HFFc6 (cell line): Measurements from ENCODE around the gene SETDB1. TPM values are rescaled to one million over a fixed set of nuclear protein-coding genes. Genes with fewer than 3 reads are reported as not detected.

ENCODE experiments used
- DNase-seq: peaks from one replicate; pipeline ENCODE4 v3.0.0-alpha.2; 2018
- H3K27ac Mint-ChIP-seq: 2 replicates; pipeline ENCODE4 v1.8.0; 2020; ENCODE audit warnings: mild to moderate bottlenecking, mixed read lengths
- H3K27me3 Mint-ChIP-seq: 2 replicates; pipeline ENCODE4 v1.8.0; 2021; ENCODE audit warnings: mild to moderate bottlenecking, moderate library complexity, mixed read lengths; ENCODE audit not compliant: insufficient read depth
- H3K36me3 Mint-ChIP-seq: 2 replicates; pipeline ENCODE4 v1.8.0; 2021; ENCODE audit warnings: low read depth, mixed read lengths
- H3K4me1 Mint-ChIP-seq: 2 replicates; pipeline ENCODE4 v1.8.0; 2020; ENCODE audit warnings: low read depth, mixed read lengths
- H3K4me3 Mint-ChIP-seq: 2 replicates; pipeline ENCODE4 v1.8.0; 2020; ENCODE audit warnings: mild to moderate bottlenecking, moderate library complexity, mixed read lengths
- H3K9me3 Mint-ChIP-seq: 2 replicates; pipeline ENCODE4 v1.8.0; 2020; ENCODE audit warnings: mild to moderate bottlenecking, mixed read lengths
- total RNA-seq, 6 experiments: library from RNA; stranded (reverse); fragmentation: NEBNext Ultra II Directional; extraction: Animal tissue kit (Norgen Biotek cat#: 25700); gene quantifications; 2 replicates in 1 of 6; 3 replicates in 5 of 6; pipeline ENCODE4 v1.2.3, GENCODE V29; 2021
- TF ChIP-seq, protein P1 (sequence below): fragments of 200-600 bp; sonication (generic); IDR thresholded peaks from 2 replicates; pipeline ENCODE4 v1.5.0; 2021; ENCODE audit warnings: antibody characterized with exemption, mild to moderate bottlenecking

Gene SETDB1
- total RNA-seq, 6 experiments from 2014 or later: 21.0 to 25.7 (median 23.4) TPM

DNA sequence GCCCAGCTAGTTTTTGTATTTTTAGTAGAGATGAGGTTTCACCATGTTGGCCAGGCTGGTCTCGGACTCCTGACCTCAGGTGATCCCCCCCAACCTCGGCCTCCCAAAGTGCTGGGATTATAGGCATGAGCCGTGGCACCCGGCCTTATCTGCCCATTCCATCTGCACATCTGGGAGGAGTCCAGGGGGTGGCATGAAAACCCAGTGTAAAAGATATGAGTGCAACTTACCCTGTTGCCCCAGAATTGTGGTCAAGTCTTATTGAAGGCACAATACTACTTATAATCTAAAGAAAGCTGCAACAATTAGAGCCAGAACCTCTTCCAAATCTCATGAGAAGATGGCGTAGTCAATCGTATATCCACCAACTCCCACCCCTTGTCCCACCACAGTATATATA, 20.9 kb upstream of the SETDB1 start:
- no peak overlapping the region for H3K27ac Mint-ChIP-seq
- TF ChIP-seq, protein P1, sequence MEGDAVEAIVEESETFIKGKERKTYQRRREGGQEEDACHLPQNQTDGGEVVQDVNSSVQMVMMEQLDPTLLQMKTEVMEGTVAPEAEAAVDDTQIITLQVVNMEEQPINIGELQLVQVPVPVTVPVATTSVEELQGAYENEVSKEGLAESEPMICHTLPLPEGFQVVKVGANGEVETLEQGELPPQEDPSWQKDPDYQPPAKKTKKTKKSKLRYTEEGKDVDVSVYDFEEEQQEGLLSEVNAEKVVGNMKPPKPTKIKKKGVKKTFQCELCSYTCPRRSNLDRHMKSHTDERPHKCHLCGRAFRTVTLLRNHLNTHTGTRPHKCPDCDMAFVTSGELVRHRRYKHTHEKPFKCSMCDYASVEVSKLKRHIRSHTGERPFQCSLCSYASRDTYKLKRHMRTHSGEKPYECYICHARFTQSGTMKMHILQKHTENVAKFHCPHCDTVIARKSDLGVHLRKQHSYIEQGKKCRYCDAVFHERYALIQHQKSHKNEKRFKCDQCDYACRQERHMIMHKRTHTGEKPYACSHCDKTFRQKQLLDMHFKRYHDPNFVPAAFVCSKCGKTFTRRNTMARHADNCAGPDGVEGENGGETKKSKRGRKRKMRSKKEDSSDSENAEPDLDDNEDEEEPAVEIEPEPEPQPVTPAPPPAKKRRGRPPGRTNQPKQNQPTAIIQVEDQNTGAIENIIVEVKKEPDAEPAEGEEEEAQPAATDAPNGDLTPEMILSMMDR: no peak
- no peaks in the 10 kb centered on the region for H3K9me3 Mint-ChIP-seq
- no peaks in the 10 kb centered on the region for H3K4me1 Mint-ChIP-seq
- no peak overlapping the region for H3K4me3 Mint-ChIP-seq
- no peak for DNase-seq
- peaks cover 9% of the 10 kb centered on the region; the same call in 1 of the 2 replicates for H3K27me3 Mint-ChIP-seq
- no peaks in the 10 kb centered on the region for H3K36me3 Mint-ChIP-seq

DNA sequence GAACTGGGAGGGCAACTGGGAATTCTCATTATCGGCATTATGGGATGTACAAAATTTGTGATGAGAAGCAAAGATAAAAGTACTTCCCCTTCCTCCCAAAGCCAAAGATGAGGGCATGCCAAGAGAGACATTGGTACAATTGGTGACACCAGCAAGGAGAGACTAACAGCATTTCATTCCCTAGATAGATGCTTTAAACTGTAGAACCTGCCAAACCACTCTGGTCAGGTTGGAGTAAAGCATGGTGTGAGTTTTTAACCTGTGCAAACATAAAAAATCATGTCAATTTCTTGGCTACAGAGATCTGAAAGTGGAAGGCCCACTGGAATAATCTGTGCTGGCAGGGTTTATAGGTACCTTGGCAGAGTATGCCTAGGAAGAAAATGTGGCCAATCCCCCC, 19.8 kb upstream of the SETDB1 start:
- no peaks in the 10 kb centered on the region for H3K36me3 Mint-ChIP-seq
- peaks cover 9% of the 10 kb centered on the region; the same call in 1 of the 2 replicates for H3K27me3 Mint-ChIP-seq
- H3K27ac Mint-ChIP-seq: no peak overlapping the region
- H3K4me3 Mint-ChIP-seq: no peak overlapping the region
- TF ChIP-seq, protein P1: no peak
- DNase-seq: no peak
- H3K4me1 Mint-ChIP-seq: no peaks in the 10 kb centered on the region
- H3K9me3 Mint-ChIP-seq: no peaks in the 10 kb centered on the region

DNA sequence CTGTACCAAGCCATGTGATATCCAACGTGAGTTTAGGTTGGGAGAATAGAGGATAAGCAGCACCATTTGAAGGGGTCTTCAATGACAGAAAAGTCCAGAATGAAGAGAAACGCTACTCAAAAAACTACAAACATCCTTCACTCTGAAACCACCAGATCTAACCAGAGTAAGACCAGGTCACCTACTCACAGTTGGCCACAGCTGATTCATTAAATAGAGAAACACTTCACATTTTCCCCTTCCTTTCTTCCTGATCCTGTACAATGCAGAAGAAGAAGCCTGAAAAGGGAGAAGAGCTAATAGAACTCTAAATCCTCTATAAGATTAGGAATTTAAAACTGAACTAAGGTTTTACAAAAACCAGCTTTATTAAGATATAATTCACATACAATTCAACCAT, 19.4 kb upstream of the SETDB1 start:
- Mint-ChIP-seq H3K36me3 (0 out of 2 replicates have a peak, but pooled peaks cover under 1% of the 10 kb centered on the region), H3K9me3 (no peaks in the 10 kb centered on the region), H3K27me3 (peaks cover 9% of the 10 kb centered on the region; the same call in 1 of the 2 replicates), H3K27ac (no peak overlapping the region), H3K4me3 (no peak overlapping the region), H3K4me1 (no peaks in the 10 kb centered on the region)
- no peak for DNase-seq
- TF ChIP-seq, protein P1: no peak

DNA sequence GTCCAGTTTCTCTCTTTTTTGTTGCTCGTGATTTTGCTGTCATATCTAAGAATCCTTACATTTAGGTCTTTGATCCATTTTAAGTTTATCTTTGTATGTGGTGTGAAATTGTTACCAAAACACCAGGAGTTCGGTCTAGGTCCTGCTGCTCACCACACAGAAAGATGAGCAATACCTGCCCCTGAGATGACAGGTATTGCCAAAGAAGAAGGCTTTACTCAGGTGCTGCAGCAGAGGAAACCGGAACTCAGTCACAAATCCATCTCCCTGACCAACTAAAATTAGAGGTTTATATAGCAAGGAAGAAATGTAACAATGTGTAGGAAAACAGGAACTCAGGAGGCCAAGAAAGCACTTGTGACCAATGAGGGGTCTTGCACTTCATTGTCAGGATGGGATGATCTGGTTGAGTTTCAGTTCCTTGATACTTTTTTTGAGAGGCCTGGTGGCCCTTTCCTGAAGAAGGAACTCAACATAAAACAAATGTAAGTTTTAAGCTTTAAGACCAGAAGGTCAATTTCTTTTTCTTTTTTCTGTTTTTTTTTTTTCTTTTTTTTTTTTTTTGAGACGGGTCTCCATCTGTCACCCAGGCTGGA, 16.5 kb upstream of the SETDB1 start:
- peaks cover 5% of the 10 kb centered on the region; the same call in 1 of the 2 replicates for H3K27me3 Mint-ChIP-seq
- no peak for DNase-seq
- TF ChIP-seq, protein P1: no peak
- H3K36me3 Mint-ChIP-seq: 0 out of 2 replicates have a peak, but pooled peaks cover 4% of the 10 kb centered on the region
- peaks cover 9% of the 10 kb centered on the region for H3K4me1 Mint-ChIP-seq
- H3K9me3 Mint-ChIP-seq: no peaks in the 10 kb centered on the region
- H3K27ac Mint-ChIP-seq: no peak overlapping the region
- H3K4me3 Mint-ChIP-seq: no peak overlapping the region

DNA sequence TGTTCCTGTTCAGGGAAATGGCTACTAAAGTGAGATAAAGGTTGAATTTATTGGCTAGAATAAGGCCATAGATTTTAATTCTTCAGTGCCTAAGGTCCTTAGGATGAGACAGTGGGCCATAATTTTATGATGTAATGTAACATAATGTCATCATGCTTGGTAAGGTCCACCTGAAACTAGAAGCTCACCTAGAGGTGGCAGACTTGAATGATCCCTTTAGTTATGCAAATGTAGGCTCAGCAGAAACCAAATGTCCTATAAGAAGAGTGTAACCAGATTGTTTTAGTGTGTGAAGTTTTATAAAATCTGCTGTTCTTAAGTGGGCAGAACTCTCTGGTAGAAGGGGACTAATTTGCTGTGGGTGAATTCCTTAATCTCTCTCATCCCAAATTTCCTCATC, 13.5 kb upstream of the SETDB1 start:
- H3K4me3 Mint-ChIP-seq: no peak overlapping the region
- H3K27me3 Mint-ChIP-seq: peaks cover 4% of the 10 kb centered on the region; the same call in 1 of the 2 replicates
- TF ChIP-seq, protein P1: no peak
- 0 out of 2 replicates have a peak, but pooled peaks cover 4% of the 10 kb centered on the region for H3K36me3 Mint-ChIP-seq
- H3K27ac Mint-ChIP-seq: no peak overlapping the region
- peaks cover 15% of the 10 kb centered on the region for H3K4me1 Mint-ChIP-seq
- no peaks in the 10 kb centered on the region for H3K9me3 Mint-ChIP-seq
- no peak for DNase-seq
